ENCODE results near the gene MYBL2. TPM values are rescaled to one million over a fixed set of nuclear protein-coding genes. Genes with fewer than 3 reads are reported as not detected.

Gene MYBL2
- total RNA-seq, 1 experiment from 2014 or later = 345 TPM

DNA sequence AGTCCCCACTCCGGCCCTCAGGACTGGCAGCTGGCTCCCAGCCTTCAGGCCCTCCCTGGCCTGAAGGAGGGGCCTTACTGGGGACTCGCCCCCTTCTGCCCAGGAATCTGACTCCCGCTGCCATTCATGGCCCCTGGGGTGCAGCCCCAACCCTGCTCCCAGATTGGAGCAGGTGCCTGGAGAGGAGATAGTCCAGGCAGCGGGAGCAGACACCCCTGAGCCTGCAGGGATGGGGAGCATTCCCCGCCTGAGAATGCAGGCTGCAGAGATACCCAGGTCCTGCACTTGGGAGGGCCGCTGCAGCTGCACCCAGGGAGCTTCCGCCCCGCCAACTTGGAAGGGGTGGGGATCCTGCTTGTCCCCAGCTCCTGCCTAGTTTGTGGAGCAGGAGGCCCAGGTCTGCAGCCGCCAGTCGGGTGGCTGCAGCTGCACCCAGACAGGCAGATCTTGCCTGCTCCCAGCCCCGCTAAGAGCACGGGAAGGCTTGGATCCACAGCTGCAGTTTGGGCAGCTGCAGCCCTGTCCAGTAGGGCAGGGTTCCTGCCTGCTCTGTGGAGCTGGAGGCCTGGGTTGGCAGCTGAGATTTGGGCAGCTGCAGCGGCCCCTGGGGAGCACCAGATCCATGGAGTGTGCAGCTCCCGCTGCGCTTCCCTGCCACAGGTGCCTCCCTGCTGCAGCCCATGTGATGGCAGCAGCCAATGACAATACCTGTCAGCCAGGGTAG is 54.7 kb downstream of the MYBL2 start:
- ChIA-PET POLR2A (no interaction called here), CTCF (interaction anchor here (0.6 to 1.3 kb wide), 2 partner anchors 183 to 272 kb away, joined by 5 to 8 read pairs; no protein-coding TSS in a partner anchor)
- H3K27me3 Mint-ChIP-seq (ENCODE audit: insufficient read depth, unreplicated experiment) = no peaks in the 10 kb centered on the region
- no peaks in the 10 kb centered on the region for H3K4me1 Mint-ChIP-seq (ENCODE audit: low read depth, unreplicated experiment)
- no peak for DNase-seq
- Histone ChIP-seq H3K9me3 (no peaks in the 10 kb centered on the region), H3K27me3 (replicated peaks; ENCODE audit: control insufficient read depth, insufficient read depth, low read length) (no peaks in the 10 kb centered on the region; the same call in 1 of the 2 replicates), H3K4me3 (ENCODE audit: low read depth, low read length) (no peak overlapping the region), H3K36me3 (ENCODE audit: control insufficient read depth, insufficient read depth, low read length) (no peaks in the 10 kb centered on the region; the same call in 1 of the 2 replicates), H3K4me1 (no peaks in the 10 kb centered on the region)
- BruUV-seq (replicated peaks) = no TSS peak
- no peak overlapping the region for H3K4me3 Mint-ChIP-seq (ENCODE audit: unreplicated experiment)
- intact Hi-C loops (cut with micrococcal nuclease; ENCODE audit: unreplicated experiment) = no loop called here
- TF ChIP-seq CTCF (IDR thresholded peaks at IDR 0.05; ENCODE audit: insufficient read depth in 1 of 2, low read depth in 1 of 2, low read length in 1 of 2, severe bottlenecking in 1 of 2, unreplicated experiment in 1 of 2) = no peak
- peaks cover 28% of the 10 kb centered on the region for H3K36me3 Mint-ChIP-seq (ENCODE audit: insufficient read depth, unreplicated experiment)
- no peaks in the 10 kb centered on the region for H3K9me3 Mint-ChIP-seq (ENCODE audit: unreplicated experiment)
- no peak overlapping the region for H3K27ac Mint-ChIP-seq (ENCODE audit: unreplicated experiment)

DNA sequence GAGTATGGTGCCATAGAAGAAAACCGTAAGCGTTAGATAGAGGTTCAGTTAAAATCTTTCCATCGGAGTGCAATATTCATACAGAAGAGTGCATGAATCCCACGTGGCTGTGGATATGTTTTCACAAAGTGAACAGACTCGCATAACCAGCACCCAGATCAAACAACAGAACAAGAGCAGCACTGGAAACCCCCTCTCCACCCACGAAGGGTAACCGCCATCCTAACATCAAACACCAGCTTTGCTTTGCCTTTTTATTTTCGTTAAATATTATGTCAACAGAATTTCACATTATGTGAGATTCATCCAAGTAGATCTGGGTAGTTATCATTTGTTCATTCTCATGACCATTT is 55.2 kb downstream of the MYBL2 start:
- intact Hi-C loops (cut with micrococcal nuclease; ENCODE audit: unreplicated experiment) = no loop called here

DNA sequence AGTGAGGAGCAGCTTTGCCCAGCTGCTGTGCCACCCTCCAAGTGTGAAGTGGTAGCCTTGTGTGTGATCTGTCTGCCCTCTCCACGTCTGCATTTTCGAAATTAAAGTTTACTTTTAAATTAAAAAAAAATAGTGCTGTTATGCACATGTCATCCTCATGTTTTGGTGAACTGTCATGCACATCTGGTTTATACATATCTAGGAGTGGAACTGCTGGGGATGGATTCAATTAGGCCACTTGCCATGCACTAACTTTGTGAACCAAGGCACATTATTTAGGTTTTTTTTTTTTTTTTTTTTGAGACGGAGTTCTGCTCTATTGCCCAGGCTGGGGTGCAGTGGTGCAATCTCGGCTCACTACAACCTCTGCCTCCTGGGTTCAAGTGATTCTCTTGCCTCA is 56.3 kb downstream of the MYBL2 start:
- peaks cover 14% of the 10 kb centered on the region for H3K36me3 Mint-ChIP-seq (ENCODE audit: insufficient read depth, unreplicated experiment)
- H3K4me3 Mint-ChIP-seq (ENCODE audit: unreplicated experiment) = no peak overlapping the region
- ChIA-PET POLR2A (no interaction called here), CTCF (interaction anchor here (1.2 kb wide), 1 partner anchor 25 kb away, joined by 3 read pairs; no protein-coding TSS in a partner anchor)
- H3K27ac Mint-ChIP-seq (ENCODE audit: unreplicated experiment) = no peak overlapping the region
- H3K4me1 ChIP-seq = peaks cover 5% of the 10 kb centered on the region; the same call in 1 of the 2 replicates
- no peaks in the 10 kb centered on the region for H3K36me3 ChIP-seq (ENCODE audit: control insufficient read depth, insufficient read depth, low read length)
- no peak overlapping the region for H3K4me3 ChIP-seq (ENCODE audit: low read depth, low read length)
- no peaks in the 10 kb centered on the region; the same call in 1 of the 2 replicates for H3K27me3 ChIP-seq (replicated peaks; ENCODE audit: control insufficient read depth, insufficient read depth, low read length)
- TF ChIP-seq CTCF (IDR thresholded peaks at IDR 0.05; ENCODE audit: insufficient read depth in 1 of 2, low read depth in 1 of 2, low read length in 1 of 2, severe bottlenecking in 1 of 2, unreplicated experiment in 1 of 2) = no peak
- H3K9me3 Mint-ChIP-seq (ENCODE audit: unreplicated experiment) = no peaks in the 10 kb centered on the region
- H3K4me1 Mint-ChIP-seq (ENCODE audit: low read depth, unreplicated experiment) = peaks cover 4% of the 10 kb centered on the region
- intact Hi-C loops (cut with micrococcal nuclease; ENCODE audit: unreplicated experiment) = no loop called here
- BruUV-seq (replicated peaks) = no TSS peak
- no peak for DNase-seq
- no peaks in the 10 kb centered on the region for H3K9me3 ChIP-seq
- no peaks in the 10 kb centered on the region for H3K27me3 Mint-ChIP-seq (ENCODE audit: insufficient read depth, unreplicated experiment)

More for the DNA sequence above, 55.2 kb downstream of the MYBL2 start:
- no peaks in the 10 kb centered on the region for H3K9me3 Mint-ChIP-seq (ENCODE audit: unreplicated experiment)
- ChIA-PET CTCF (no interaction called here), POLR2A (no interaction called here)
- no peak for TF ChIP-seq CTCF (IDR thresholded peaks at IDR 0.05; ENCODE audit: insufficient read depth in 1 of 2, low read depth in 1 of 2, low read length in 1 of 2, severe bottlenecking in 1 of 2, unreplicated experiment in 1 of 2)
- H3K36me3 Mint-ChIP-seq (ENCODE audit: insufficient read depth, unreplicated experiment) = peaks cover 22% of the 10 kb centered on the region
- H3K27me3 Mint-ChIP-seq (ENCODE audit: insufficient read depth, unreplicated experiment) = no peaks in the 10 kb centered on the region
- no peak overlapping the region for H3K27ac Mint-ChIP-seq (ENCODE audit: unreplicated experiment)
- DNase-seq = no peak
- no peak overlapping the region for H3K4me3 ChIP-seq (ENCODE audit: low read depth, low read length)
- H3K9me3 ChIP-seq = no peaks in the 10 kb centered on the region
- H3K4me1 ChIP-seq = no peaks in the 10 kb centered on the region
- H3K4me3 Mint-ChIP-seq (ENCODE audit: unreplicated experiment) = no peak overlapping the region
- H3K4me1 Mint-ChIP-seq (ENCODE audit: low read depth, unreplicated experiment) = no peaks in the 10 kb centered on the region
- no peaks in the 10 kb centered on the region; the same call in 1 of the 2 replicates for H3K27me3 ChIP-seq (replicated peaks; ENCODE audit: control insufficient read depth, insufficient read depth, low read length)
- BruUV-seq (replicated peaks) = no TSS peak
- H3K36me3 ChIP-seq (ENCODE audit: control insufficient read depth, insufficient read depth, low read length) = no peaks in the 10 kb centered on the region; the same call in 1 of the 2 replicates
